Vagina (tissue), 2 donors: Measurements from ENCODE around the gene ZNF20. TPM values are rescaled to one million over a fixed set of nuclear protein-coding genes. Genes with fewer than 3 reads are reported as not detected.
A peak's percentile ranks its signal among the peaks of the same experiment; 100 is the strongest.
"Not testable (repeated sequence)": the region's sequence is repeated elsewhere in the genome, so short reads cannot be mapped to it uniquely, and the experiment has no call there.

ENCODE experiments used
- DNase-seq, 2 donors: peaks; one replicate each; pipeline ENCODE4 v3.0.0-alpha.2; 2017; ENCODE audit errors: extremely low spot score in 2 of 2
- H3K27ac ChIP-seq: fragments of 200-600 bp; sonication (generic); one replicate; pipeline ENCODE4 v1.5.1; 2019
- H3K27me3 ChIP-seq: fragments of 200-600 bp; sonication (generic); one replicate; pipeline ENCODE4 v1.5.1; 2019
- H3K36me3 ChIP-seq, 2 donors: fragments of 200-600 bp; sonication (generic); one replicate each; pipeline ENCODE4 v1.5.1; 2017 to 2019
- H3K4me1 ChIP-seq: fragments of 200-600 bp; sonication (generic); one replicate; pipeline ENCODE4 v1.5.1; 2019
- H3K4me3 ChIP-seq, 2 donors: fragments of 200-600 bp; sonication (generic); 1 replicate in 1 of 2; 2 replicates in 1 of 2; pipeline ENCODE4 v1.5.1; 2016 to 2019
- H3K9me3 ChIP-seq: fragments of 200-600 bp; sonication (generic); one replicate; pipeline ENCODE4 v1.5.1; 2019
- CTCF ChIP-seq, 3 experiments: fragments of 450-650 bp in 2 of 3; fragments of 200-600 bp in 1 of 3; sonication (generic) in 1 of 3; IDR thresholded peaks; one replicate each; pipeline ENCODE4 v1.5.1; 2017 to 2019; ENCODE audit warnings: antibody characterized with exemption in 3 of 3, mild to moderate bottlenecking in 2 of 3, moderate library complexity in 2 of 3
- POLR2A ChIP-seq, 2 donors: fragments of 450-650 bp; IDR thresholded peaks; one replicate each; pipeline ENCODE4 v1.6.1; 2017; ENCODE audit warnings: antibody characterized with exemption in 2 of 2, mild to moderate bottlenecking in 2 of 2, moderate library complexity in 2 of 2
- POLR2AphosphoS5 ChIP-seq, 2 donors: sonication (generic); formaldehyde crosslinking; IDR thresholded peaks; one replicate each; pipeline ENCODE4 v1.9.0; 2017; ENCODE audit warnings: antibody characterized with exemption in 2 of 2, mild to moderate bottlenecking in 2 of 2, low read depth in 1 of 2; ENCODE audit not compliant: insufficient read depth in 1 of 2
- intact Hi-C: fragments of 100-400 bp; cut with DNase I; formaldehyde crosslinking; loops from one replicate; pipeline ENCODE4 v1.15.1; 2023
- small RNA-seq: library from RNA; depleted of rRNA; stranded (forward); fragments of <200 nt; gene quantifications from one replicate; pipeline ENCODE3, GENCODE V24; 2016
- total RNA-seq: library from RNA; depleted of rRNA; stranded (reverse); fragments of >200 nt; gene quantifications from one replicate; pipeline ENCODE4 v1.2.3, GENCODE V29; 2016

The ZNF20 gene
- total RNA-seq, 1 donor from 2014 or later: 1.5 TPM

DNA sequence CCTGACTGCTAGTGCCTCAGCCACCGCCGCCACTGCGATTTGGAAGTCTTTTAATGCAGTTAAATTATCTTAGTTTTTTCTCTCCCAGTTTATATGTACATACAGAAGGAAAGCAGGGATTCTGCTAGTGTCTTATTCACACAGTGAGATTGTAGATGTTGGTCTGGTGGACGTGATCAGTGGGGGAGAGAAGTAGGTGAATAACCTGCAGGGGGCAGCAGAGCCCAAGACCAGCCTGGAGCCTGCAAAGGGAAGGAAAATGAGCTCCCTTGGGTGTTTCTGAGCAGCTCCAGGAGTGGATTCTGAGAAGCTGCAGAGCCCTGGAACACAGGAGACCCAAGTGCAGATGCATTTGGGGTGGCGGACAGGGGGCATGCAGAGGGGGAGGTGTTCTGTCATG is 49.3 kb downstream of the ZNF20 start:
- no peak overlapping the region for H3K27ac ChIP-seq
- intact Hi-C loops: no loop called here
- H3K4me3 ChIP-seq: no peak overlapping the region
- no peak for DNase-seq
- TF ChIP-seq POLR2AphosphoS5 (IDR thresholded peaks at IDR 0.05; ENCODE audit: insufficient read depth in 1 of 2, low read depth in 1 of 2) (peak in 1 of 2 donors; percentile 31), CTCF (IDR thresholded peaks at IDR 0.05) (peak in 1 of 3 experiments; percentile 23), POLR2A (IDR thresholded peaks at IDR 0.05) (no peak)
- no peaks in the 10 kb centered on the region for H3K36me3 ChIP-seq
- no peaks in the 10 kb centered on the region for H3K9me3 ChIP-seq
- no peaks in the 10 kb centered on the region for H3K27me3 ChIP-seq
- H3K4me1 ChIP-seq: peaks cover 12% of the 10 kb centered on the region

- Histone ChIP-seq H3K36me3 (no peaks in the 10 kb centered on the region), H3K27me3 (no peaks in the 10 kb centered on the region), H3K27ac (no peak overlapping the region), H3K4me3 (no peak overlapping the region), H3K9me3 (peaks cover 21% of the 10 kb centered on the region), H3K4me1 (no peaks in the 10 kb centered on the region)
- intact Hi-C loops: no loop called here
- no peak for DNase-seq
- TF ChIP-seq POLR2A (IDR thresholded peaks at IDR 0.05): no peak
- TF ChIP-seq CTCF (IDR thresholded peaks at IDR 0.05): no peak
Observed at GRCh38 chr19:12085074-12085818, 54.9 kb downstream of the ZNF20 start.

GRCh38 chr19:12083336-12083735 is 56.8 kb downstream of the ZNF20 start:
- Histone ChIP-seq H3K36me3 (peaks cover 0 to 17% of the 10 kb centered on the region in 2 donors), H3K9me3 (peaks cover 40% of the 10 kb centered on the region)
- H3K27ac ChIP-seq, DNase-seq, H3K4me3 ChIP-seq, intact Hi-C loops, H3K27me3 ChIP-seq, H3K4me1 ChIP-seq: not testable (repeated sequence)

Small RNA genes within 50 kb of the gene (small RNA-seq; reads per million reads assigned to genes)
- gene RF00019 (not detected), gene RNA5SP467 (not detected)

Other genes starting within 250 kb of the ZNF20 start
- gene ZNF700, start 215.2 kb downstream of the ZNF20 start, total RNA-seq: 14.7 TPM
- 2.9 TPM for gene ZNF763, start 175.3 kb downstream of the ZNF20 start, total RNA-seq
- 3.7 TPM for gene ZNF433, start 104.7 kb downstream of the ZNF20 start, total RNA-seq
- 0.49 TPM for gene ZNF878, start 87.4 kb downstream of the ZNF20 start, total RNA-seq
- gene ZNF844, start 75.6 kb downstream of the ZNF20 start, total RNA-seq: 7.4 TPM
- gene ZNF625, start 16.4 kb upstream of the ZNF20 start, total RNA-seq: 6.6 TPM
- 8.1 TPM for gene ZNF136, start 22.7 kb upstream of the ZNF20 start, total RNA-seq
- gene ZNF44, start 154.5 kb upstream of the ZNF20 start, total RNA-seq: 11.5 TPM
- 1.5 TPM for gene ZNF563, start 193.3 kb upstream of the ZNF20 start, total RNA-seq
- 2.2 TPM for gene ZNF442, start 225.3 kb upstream of the ZNF20 start, total RNA-seq